Measurements from ENCODE around the gene OR51B2.

- TF ChIP-seq CTCF (IDR thresholded peaks at IDR 0.05; ENCODE audit: low read depth, low read length, missing input control) (no peak), TAF1 (conservative IDR thresholded peaks at IDR 0.05) (no peak), HNF4A (conservative IDR thresholded peaks at IDR 0.05) (no peak)
- TF ChIP-seq, protein P1, sequence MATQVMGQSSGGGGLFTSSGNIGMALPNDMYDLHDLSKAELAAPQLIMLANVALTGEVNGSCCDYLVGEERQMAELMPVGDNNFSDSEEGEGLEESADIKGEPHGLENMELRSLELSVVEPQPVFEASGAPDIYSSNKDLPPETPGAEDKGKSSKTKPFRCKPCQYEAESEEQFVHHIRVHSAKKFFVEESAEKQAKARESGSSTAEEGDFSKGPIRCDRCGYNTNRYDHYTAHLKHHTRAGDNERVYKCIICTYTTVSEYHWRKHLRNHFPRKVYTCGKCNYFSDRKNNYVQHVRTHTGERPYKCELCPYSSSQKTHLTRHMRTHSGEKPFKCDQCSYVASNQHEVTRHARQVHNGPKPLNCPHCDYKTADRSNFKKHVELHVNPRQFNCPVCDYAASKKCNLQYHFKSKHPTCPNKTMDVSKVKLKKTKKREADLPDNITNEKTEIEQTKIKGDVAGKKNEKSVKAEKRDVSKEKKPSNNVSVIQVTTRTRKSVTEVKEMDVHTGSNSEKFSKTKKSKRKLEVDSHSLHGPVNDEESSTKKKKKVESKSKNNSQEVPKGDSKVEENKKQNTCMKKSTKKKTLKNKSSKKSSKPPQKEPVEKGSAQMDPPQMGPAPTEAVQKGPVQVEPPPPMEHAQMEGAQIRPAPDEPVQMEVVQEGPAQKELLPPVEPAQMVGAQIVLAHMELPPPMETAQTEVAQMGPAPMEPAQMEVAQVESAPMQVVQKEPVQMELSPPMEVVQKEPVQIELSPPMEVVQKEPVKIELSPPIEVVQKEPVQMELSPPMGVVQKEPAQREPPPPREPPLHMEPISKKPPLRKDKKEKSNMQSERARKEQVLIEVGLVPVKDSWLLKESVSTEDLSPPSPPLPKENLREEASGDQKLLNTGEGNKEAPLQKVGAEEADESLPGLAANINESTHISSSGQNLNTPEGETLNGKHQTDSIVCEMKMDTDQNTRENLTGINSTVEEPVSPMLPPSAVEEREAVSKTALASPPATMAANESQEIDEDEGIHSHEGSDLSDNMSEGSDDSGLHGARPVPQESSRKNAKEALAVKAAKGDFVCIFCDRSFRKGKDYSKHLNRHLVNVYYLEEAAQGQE (IDR thresholded peaks at IDR 0.05) = no peak
These were observed 20.1 kb downstream of the OR51B2 start for GRCh38 chr11:5304046-5304445.
